H1 (cell line): ENCODE data around the gene FERMT1. TPM values are rescaled to one million over a fixed set of nuclear protein-coding genes. Genes with fewer than 3 reads are reported as not detected.

ENCODE experiments used
- GTF2F1 ChIP-seq: IDR thresholded peaks from 2 replicates; pipeline ENCODE4 v1.6.1; 2012; ENCODE audit warnings: low read depth, low read length, improper control_type of control experiment, borderline replicate concordance
- POU5F1 ChIP-seq: IDR thresholded peaks from 2 replicates; pipeline ENCODE4 v1.6.1; 2011; ENCODE audit warnings: low read depth, mild to moderate bottlenecking, low read length, moderate library complexity
- SAP30 ChIP-seq: fragments of 300-600 bp; sonication (generic); IDR thresholded peaks from 2 replicates; pipeline ENCODE4 v1.7.1; 2012; ENCODE audit warnings: low read length, moderate library complexity, mild to moderate bottlenecking, inconsistent platforms; ENCODE audit not compliant: insufficient read depth, insufficient replicate concordance
- SIRT6 ChIP-seq: IDR thresholded peaks from one replicate; pipeline ENCODE4 v1.7.1; 2012; ENCODE audit warnings: low read length, inconsistent platforms
- polyA plus RNA-seq, 7 experiments: library from polyadenylated mRNA; depleted of rRNA in 3 of 7; stranded (reverse) in 5 of 7; unstranded in 2 of 7; fragments of >200 nt in 5 of 7; fragments of 200-250 nt in 2 of 7; gene quantifications; 1 replicate in 5 of 7; 2 replicates in 1 of 7; 4 replicates in 1 of 7; pipeline versions ENCODE4 v1.2.1 to v1.2.3, GENCODE V29; 2011 to 2013; ENCODE audit warnings: missing spikeins in 2 of 7, mixed read lengths in 2 of 7
- total RNA-seq: library from RNA; stranded (reverse); fragmentation: NEBNext Ultra II Directional; extraction: Animal tissue kit (Norgen Biotek cat#: 25700); gene quantifications from 2 replicates; pipeline ENCODE4 v1.2.1, GENCODE V29; 2021

FERMT1 gene
- total and polyA plus RNA-seq, 2 of the 8 experiments (the other 6 are each of a cell fraction or from before 2014, with no cell fraction given): 4.2 to 17.8 TPM

- TF ChIP-seq POU5F1: no peak
- TF ChIP-seq GTF2F1: no peak
- TF ChIP-seq SAP30: no peak
- TF ChIP-seq SIRT6: no peak
Measured at GRCh38 chr20:6095409-6095808, 27.4 kb downstream of the FERMT1 start (continued).
